Calu3 (cell line): ENCODE measurements around the gene EGFLAM. TPM values are rescaled to one million over a fixed set of nuclear protein-coding genes. Genes with fewer than 3 reads are reported as not detected.
A peak's percentile ranks its signal among the peaks of the same experiment; 100 is the strongest.

Source experiments
- BruUV-seq: library from RNA; stranded (reverse); fragments of 400-500 nt; replicated peaks from 2 replicates; lab custom pipeline; 2021; lab: Mats Ljungman, UMichigan
- CTCF ChIA-PET: fragments of 300-600 bp; sonication (Branson Sonifier 250); formaldehyde crosslinking; loops from one replicate; lab custom pipeline; 2022; ENCODE audit warnings: antibody characterized with exemption; lab: Charles Lee
- DNase-seq: peaks from one replicate; pipeline ENCODE4 v3.0.0; 2022
- H3K27ac Mint-ChIP-seq: one replicate; pipeline ENCODE4 v1.8.0; 2022; ENCODE audit warnings: mixed read lengths; ENCODE audit not compliant: unreplicated experiment
- H3K27me3 Mint-ChIP-seq: one replicate; pipeline ENCODE4 v1.8.0; 2022; ENCODE audit warnings: mixed read lengths; ENCODE audit not compliant: unreplicated experiment
- H3K36me3 Mint-ChIP-seq: one replicate; pipeline ENCODE4 v1.8.0; 2022; ENCODE audit warnings: mild to moderate bottlenecking, moderate library complexity, mixed read lengths; ENCODE audit not compliant: insufficient read depth, unreplicated experiment
- H3K4me1 Mint-ChIP-seq: one replicate; pipeline ENCODE4 v1.8.0; 2022; ENCODE audit warnings: mild to moderate bottlenecking, low read depth, mixed read lengths; ENCODE audit not compliant: unreplicated experiment
- H3K4me3 Mint-ChIP-seq: one replicate; pipeline ENCODE4 v1.8.0; 2022; ENCODE audit warnings: mild to moderate bottlenecking, low read depth, moderate library complexity, mixed read lengths; ENCODE audit not compliant: unreplicated experiment
- H3K9me3 Mint-ChIP-seq: one replicate; pipeline ENCODE4 v1.8.0; 2022; ENCODE audit warnings: low read depth, mixed read lengths; ENCODE audit not compliant: unreplicated experiment
- CTCF ChIP-seq: fragments of 200-600 bp; IDR thresholded peaks from one replicate; pipeline ENCODE4 v1.8.0; 2022; ENCODE audit warnings: antibody characterized with exemption; ENCODE audit not compliant: unreplicated experiment
- intact Hi-C: fragments of 100-400 bp; cut with micrococcal nuclease; formaldehyde crosslinking; loops from one replicate; pipeline ENCODE4 v1.10.0; 2022; ENCODE audit not compliant: unreplicated experiment
- total RNA-seq: library from RNA; stranded (reverse); gene quantifications from 2 replicates; pipeline ENCODE4 v1.2.3, GENCODE V29; 2022

EGFLAM gene
- total RNA-seq, 1 experiment from 2014 or later, result not detected

- H3K4me1 Mint-ChIP-seq, result peaks cover 8% of the 10 kb centered on the region
- CTCF ChIA-PET, result no interaction called here
- H3K27me3 Mint-ChIP-seq, result peaks cover 80% of the 10 kb centered on the region
- DNase-seq, result peak; percentile 29
- BruUV-seq, result no TSS peak
- no peak for TF ChIP-seq CTCF
- no peak overlapping the region for H3K27ac Mint-ChIP-seq
- H3K9me3 Mint-ChIP-seq, result peaks cover 6% of the 10 kb centered on the region
- H3K36me3 Mint-ChIP-seq, result no peaks in the 10 kb centered on the region
- intact Hi-C loops, result no loop called here
- no peak overlapping the region for H3K4me3 Mint-ChIP-seq
Measured at GRCh38 chr5:38347040-38347763, 88.8 kb downstream of the EGFLAM start.

- Mint-ChIP-seq H3K4me3 (no peak overlapping the region), H3K4me1 (peaks cover 8% of the 10 kb centered on the region), H3K9me3 (peaks cover 6% of the 10 kb centered on the region), H3K27me3 (peaks cover 81% of the 10 kb centered on the region), H3K27ac (no peak overlapping the region), H3K36me3 (no peaks in the 10 kb centered on the region)
- no peak for TF ChIP-seq CTCF
- BruUV-seq, result no TSS peak
- no peak for DNase-seq
- CTCF ChIA-PET, result interaction anchor here (0.6 kb wide), 1 partner anchor 157 kb away, joined by 4 read pairs; no protein-coding TSS in a partner anchor
- intact Hi-C loops, result no loop called here
Measured at GRCh38 chr5:38347896-38348295, 89.5 kb downstream of the EGFLAM start.

DNA sequence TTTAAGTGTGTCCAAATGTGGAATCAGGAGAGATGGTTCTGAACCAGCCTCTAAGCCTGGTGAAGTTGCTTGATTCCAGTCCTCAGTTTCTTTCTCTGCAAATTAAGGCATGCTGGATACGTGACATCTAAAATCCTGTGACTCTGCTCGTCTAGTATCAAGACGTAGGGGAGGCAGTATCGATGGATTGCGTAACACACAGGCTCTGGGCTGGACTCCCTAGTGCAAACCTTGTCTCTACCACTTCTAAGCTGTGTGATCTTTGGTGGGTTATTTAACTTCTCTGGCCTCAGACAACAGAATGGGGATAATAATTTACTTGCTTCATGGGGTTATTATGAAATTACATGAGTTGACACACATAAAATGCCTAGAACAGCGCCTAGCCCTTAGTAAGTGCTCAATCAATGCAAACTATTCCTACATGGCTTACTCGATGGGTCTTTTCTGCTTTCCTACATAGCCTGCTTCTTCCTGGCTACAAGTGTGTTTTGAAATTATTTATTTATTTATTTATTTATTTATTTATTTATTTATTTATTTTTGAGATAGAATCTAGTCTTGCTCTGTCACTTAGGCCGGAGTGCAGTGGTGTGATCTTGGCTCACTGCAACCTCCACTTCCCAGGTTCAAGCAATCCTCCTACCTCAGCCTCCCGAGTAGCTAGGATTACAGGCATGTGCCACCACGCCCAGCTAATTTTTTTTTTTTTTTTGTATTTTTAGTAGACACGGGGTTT, 102.1 kb downstream of the EGFLAM start:
- Mint-ChIP-seq H3K27ac (no peak overlapping the region), H3K9me3 (peaks cover 3% of the 10 kb centered on the region), H3K36me3 (no peaks in the 10 kb centered on the region), H3K27me3 (peaks cover 48% of the 10 kb centered on the region), H3K4me3 (no peak overlapping the region), H3K4me1 (no peaks in the 10 kb centered on the region)
- CTCF ChIA-PET, result interaction anchor here (0.6 kb wide), 1 partner anchor 32 kb away, joined by 3 read pairs; no protein-coding TSS in a partner anchor
- BruUV-seq, result no TSS peak
- intact Hi-C loops, result no loop called here
- no peak for DNase-seq
- no peak for TF ChIP-seq CTCF

- Mint-ChIP-seq H3K27me3 (peaks cover 50% of the 10 kb centered on the region), H3K9me3 (peaks cover 3% of the 10 kb centered on the region), H3K36me3 (no peaks in the 10 kb centered on the region), H3K27ac (no peak overlapping the region), H3K4me3 (no peak overlapping the region), H3K4me1 (no peaks in the 10 kb centered on the region)
- TF ChIP-seq CTCF, result no peak
- no TSS peak for BruUV-seq
- no peak for DNase-seq
- intact Hi-C loops, result no loop called here
- CTCF ChIA-PET, result no interaction called here
Measured at GRCh38 chr5:38362713-38363112, 104.4 kb downstream of the EGFLAM start.
